Keratinocyte (primary cell): ENCODE measurements around the gene LAMB4. TPM values are rescaled to one million over a fixed set of nuclear protein-coding genes. Genes with fewer than 3 reads are reported as not detected.

Experiments used
- DNase-seq: peaks from one replicate; pipeline ENCODE4 v3.0.0-alpha.2; 2011; ENCODE audit warnings: low read depth, missing footprints, low spot score
- FAIRE-seq: peaks from 2 replicates; lab custom pipeline; 2011; peaks lifted over from hg19 to GRCh38; lab: Jason Lieb, UNC
- H2AFZ ChIP-seq: 2 replicates; pipeline ENCODE4 v1.6.0; 2012; ENCODE audit warnings: low read length, control low read depth, inconsistent platforms; ENCODE audit not compliant: control insufficient read depth
- H3K27ac ChIP-seq: 2 replicates; pipeline ENCODE4 v1.5.1; 2011; ENCODE audit warnings: low read length; ENCODE audit not compliant: control insufficient read depth, insufficient read depth
- H3K27me3 ChIP-seq: 3 replicates; pipeline ENCODE4 v1.6.0; 2011; ENCODE audit warnings: low read length; ENCODE audit not compliant: control insufficient read depth, insufficient read depth; ENCODE audit errors: extremely low read depth
- H3K36me3 ChIP-seq, 2 experiments: 2 replicates in 1 of 2; 3 replicates in 1 of 2; pipeline ENCODE4 v1.5.1; 2011; ENCODE audit warnings: low read length in 2 of 2, mild to moderate bottlenecking in 1 of 2; ENCODE audit not compliant: control insufficient read depth in 2 of 2, insufficient read depth in 2 of 2; ENCODE audit errors: extremely low read depth in 1 of 2
- H3K4me1 ChIP-seq: 3 replicates; pipeline ENCODE4 v1.5.1; 2011; ENCODE audit warnings: low read length; ENCODE audit not compliant: control insufficient read depth, insufficient read depth; ENCODE audit errors: extremely low read depth
- H3K4me2 ChIP-seq: 3 replicates; pipeline ENCODE4 v1.6.0; 2011; ENCODE audit warnings: low read depth, low read length; ENCODE audit not compliant: control insufficient read depth, insufficient read depth; ENCODE audit errors: extremely low read depth
- H3K4me3 ChIP-seq, 3 experiments: fragments of 200-600 bp in 1 of 3; sonication (generic) in 1 of 3; 2 replicates in 2 of 3; 3 replicates in 1 of 3; pipeline ENCODE4 v1.5.1; 2011 to 2016; ENCODE audit warnings: low read length in 3 of 3, mild to moderate bottlenecking in 3 of 3, control low read depth in 2 of 3, inconsistent platforms in 1 of 3, low read depth in 1 of 3, mixed read lengths in 1 of 3, mixed run types in 1 of 3, moderate library complexity in 1 of 3; ENCODE audit not compliant: control insufficient read depth in 2 of 3, insufficient read depth in 2 of 3; ENCODE audit errors: extremely low read depth in 1 of 3
- H3K79me2 ChIP-seq: 2 replicates; pipeline ENCODE4 v1.6.0; 2012; ENCODE audit warnings: low read length; ENCODE audit not compliant: control insufficient read depth, insufficient read depth
- H3K9ac ChIP-seq: 3 replicates; pipeline ENCODE4 v1.6.0; 2011; ENCODE audit warnings: low read length; ENCODE audit not compliant: control insufficient read depth, insufficient read depth; ENCODE audit errors: extremely low read depth
- H3K9me1 ChIP-seq: 3 replicates; pipeline ENCODE4 v1.6.0; 2011; ENCODE audit warnings: low read length; ENCODE audit not compliant: control insufficient read depth, insufficient read depth; ENCODE audit errors: extremely low read depth
- H3K9me3 ChIP-seq: 2 replicates; pipeline ENCODE4 v1.5.1; 2012; ENCODE audit warnings: low read depth, low read length; ENCODE audit not compliant: control insufficient read depth
- H4K20me1 ChIP-seq: 3 replicates; pipeline ENCODE4 v1.6.0; 2011; ENCODE audit warnings: low read length; ENCODE audit not compliant: control insufficient read depth, insufficient read depth; ENCODE audit errors: extremely low read depth
- EZH2 ChIP-seq: IDR thresholded peaks from one replicate; pipeline ENCODE4 v1.6.1; 2012; ENCODE audit warnings: inconsistent platforms, mild to moderate bottlenecking, low read length, moderate library complexity
- dilution Hi-C: fragments of 300-500 bp; cut with MboI; formaldehyde crosslinking; loops from one replicate; pipeline ENCODE4 v1.7.0; 2020; ENCODE audit warnings: low sequenced_read_pairs; ENCODE audit not compliant: extremely low pct_ligation_motif_present
- polyA plus RNA-seq, 5 experiments: library from polyadenylated mRNA; depleted of rRNA in 3 of 5; stranded (reverse) in 3 of 5; stranded (forward) in 1 of 5; unstranded in 1 of 5; fragments of >200 nt; gene quantifications; 1 replicate in 1 of 5; 2 replicates in 3 of 5; 3 replicates in 1 of 5; pipeline versions ENCODE4 v1.2.1 to v1.2.3, GENCODE V29; 2011 to 2012; ENCODE audit warnings: missing spikeins in 2 of 5, low read depth in 1 of 5, low replicate concordance in 1 of 5
- TF ChIP-seq, protein P1 (sequence below), 3 experiments: IDR thresholded peaks in 1 of 3; conservative IDR thresholded peaks in 1 of 3; optimal IDR thresholded peaks in 1 of 3; 2 replicates in 2 of 3; 3 replicates in 1 of 3; pipeline versions ENCODE3 to v1.5.1; 2011; ENCODE audit warnings: low read length in 3 of 3, mild to moderate bottlenecking in 3 of 3, moderate library complexity in 2 of 3, control low read depth in 1 of 3, inconsistent platforms in 1 of 3; ENCODE audit not compliant: insufficient read depth in 2 of 3; ENCODE audit errors: extremely low read depth in 1 of 3

The LAMB4 gene
- polyA plus RNA-seq, 1 donor (not counting 4 experiments of a cell fraction or from before 2014, with no cell fraction given): 3.7 TPM

DNA sequence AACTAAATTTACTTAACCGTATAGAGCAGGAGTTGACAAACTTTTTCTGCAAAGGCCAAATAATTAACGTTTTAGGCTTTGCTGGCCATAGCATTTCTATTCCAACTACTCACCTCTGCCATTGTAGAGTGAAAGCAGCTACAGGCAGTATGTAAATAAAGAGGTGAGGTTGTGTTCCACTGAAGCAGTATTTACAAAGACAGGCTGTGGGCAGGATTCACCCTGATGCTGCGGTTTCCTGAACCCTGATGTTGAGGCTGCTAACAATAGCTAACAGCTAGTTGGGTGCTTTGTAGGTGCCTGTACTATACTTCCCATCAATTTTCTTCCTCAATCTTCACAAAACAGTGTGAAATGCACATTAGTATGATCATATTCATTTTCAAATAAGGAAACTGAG, 80.2 kb downstream of the LAMB4 start:
- Histone ChIP-seq H3K27ac (no peak overlapping the region), H3K4me2 (no peak overlapping the region), H4K20me1 (no peaks in the 10 kb centered on the region), H3K9me1 (no peaks in the 10 kb centered on the region), H3K79me2 (no peaks in the 10 kb centered on the region), H2AFZ (no peak overlapping the region), H3K4me1 (no peaks in the 10 kb centered on the region), H3K4me3 (no peak overlapping the region), H3K36me3 (no peaks in the 10 kb centered on the region), H3K9me3 (no peaks in the 10 kb centered on the region), H3K9ac (no peak overlapping the region), H3K27me3 (no peaks in the 10 kb centered on the region)
- no peak for FAIRE-seq
- dilution Hi-C loops: no loop called here
- no peak for DNase-seq
- TF ChIP-seq, protein P1, sequence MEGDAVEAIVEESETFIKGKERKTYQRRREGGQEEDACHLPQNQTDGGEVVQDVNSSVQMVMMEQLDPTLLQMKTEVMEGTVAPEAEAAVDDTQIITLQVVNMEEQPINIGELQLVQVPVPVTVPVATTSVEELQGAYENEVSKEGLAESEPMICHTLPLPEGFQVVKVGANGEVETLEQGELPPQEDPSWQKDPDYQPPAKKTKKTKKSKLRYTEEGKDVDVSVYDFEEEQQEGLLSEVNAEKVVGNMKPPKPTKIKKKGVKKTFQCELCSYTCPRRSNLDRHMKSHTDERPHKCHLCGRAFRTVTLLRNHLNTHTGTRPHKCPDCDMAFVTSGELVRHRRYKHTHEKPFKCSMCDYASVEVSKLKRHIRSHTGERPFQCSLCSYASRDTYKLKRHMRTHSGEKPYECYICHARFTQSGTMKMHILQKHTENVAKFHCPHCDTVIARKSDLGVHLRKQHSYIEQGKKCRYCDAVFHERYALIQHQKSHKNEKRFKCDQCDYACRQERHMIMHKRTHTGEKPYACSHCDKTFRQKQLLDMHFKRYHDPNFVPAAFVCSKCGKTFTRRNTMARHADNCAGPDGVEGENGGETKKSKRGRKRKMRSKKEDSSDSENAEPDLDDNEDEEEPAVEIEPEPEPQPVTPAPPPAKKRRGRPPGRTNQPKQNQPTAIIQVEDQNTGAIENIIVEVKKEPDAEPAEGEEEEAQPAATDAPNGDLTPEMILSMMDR (optimal IDR thresholded peaks at IDR 0.05 in 1 of 3, IDR thresholded peaks at IDR 0.05 in 1 of 3, conservative IDR thresholded peaks at IDR 0.05 in 1 of 3; ENCODE audit: extremely low read depth in 1 of 3, insufficient read depth in 2 of 3, low read length in 3 of 3): no peak
- no peak for TF ChIP-seq EZH2

DNA sequence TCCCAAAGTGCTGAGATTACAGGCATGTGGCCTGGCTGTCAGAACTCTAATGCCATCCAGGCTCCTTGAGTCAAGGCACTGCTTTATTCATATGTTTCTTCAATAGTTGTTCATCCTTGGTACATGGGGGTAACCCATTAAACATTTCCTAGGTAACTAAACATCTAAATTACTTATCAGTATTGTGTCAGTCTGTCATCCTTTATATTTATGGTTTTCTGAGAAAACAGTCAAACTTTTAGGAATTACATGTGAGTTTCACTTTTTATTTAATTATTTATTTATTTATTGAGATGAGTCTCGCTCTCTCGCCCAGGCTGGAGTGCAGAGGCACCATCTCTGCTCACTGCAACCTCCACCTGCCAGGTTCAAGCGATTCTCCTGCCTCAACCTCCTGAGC, 81.7 kb downstream of the LAMB4 start:
- no peak overlapping the region for H3K27ac ChIP-seq
- H3K9ac ChIP-seq: no peak overlapping the region
- no peaks in the 10 kb centered on the region for H3K9me1 ChIP-seq
- no peaks in the 10 kb centered on the region for H3K79me2 ChIP-seq
- no peaks in the 10 kb centered on the region for H3K27me3 ChIP-seq
- H3K4me1 ChIP-seq: no peaks in the 10 kb centered on the region
- no peak overlapping the region for H2AFZ ChIP-seq
- no peaks in the 10 kb centered on the region for H3K36me3 ChIP-seq
- no peaks in the 10 kb centered on the region for H3K9me3 ChIP-seq
- TF ChIP-seq EZH2: no peak
- TF ChIP-seq, protein P1 (optimal IDR thresholded peaks at IDR 0.05 in 1 of 3, IDR thresholded peaks at IDR 0.05 in 1 of 3, conservative IDR thresholded peaks at IDR 0.05 in 1 of 3; ENCODE audit: extremely low read depth in 1 of 3, insufficient read depth in 2 of 3, low read length in 3 of 3): no peak
- no peak overlapping the region for H3K4me3 ChIP-seq
- dilution Hi-C loops: no loop called here
- FAIRE-seq (no peak), DNase-seq (no peak)
- H4K20me1 ChIP-seq: no peaks in the 10 kb centered on the region
- H3K4me2 ChIP-seq: no peak overlapping the region
